ENCODE measurements around the gene IRF1. TPM values are rescaled to one million over a fixed set of nuclear protein-coding genes. Genes with fewer than 3 reads are reported as not detected.

IRF1 gene
- total RNA-seq, 2 experiments from 2014 or later = 1,212 to 1,234 TPM

DNA sequence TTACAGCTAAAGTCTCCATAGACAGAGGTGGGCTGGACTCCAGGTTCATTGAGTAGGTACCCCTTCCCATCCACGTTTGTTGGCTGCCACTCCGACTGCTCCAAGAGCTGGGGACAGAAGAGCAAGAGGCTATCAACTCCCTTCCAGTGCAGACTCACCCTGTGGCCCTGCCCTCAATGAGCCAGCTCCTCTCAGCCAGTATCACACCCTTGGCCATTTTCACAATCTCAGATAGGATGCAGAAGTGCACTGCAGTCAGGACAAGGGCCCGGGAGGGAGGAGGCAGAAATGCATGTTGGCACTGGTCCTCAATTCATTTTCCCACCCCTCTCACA, 6.2 kb downstream of the IRF1 start:
- Histone ChIP-seq H3K27me3 (ENCODE audit: control insufficient read depth in 1 of 2, insufficient read depth in 2 of 2, low read length in 2 of 2) (no peaks in the 10 kb centered on the region), H3K4me1 (ENCODE audit: insufficient read depth, low read length) (peaks cover 85% of the 10 kb centered on the region), H3K9me3 (ENCODE audit: control insufficient read depth in 1 of 2, insufficient read depth in 1 of 2, low read length in 2 of 2) (peaks cover 0 to 5% of the 10 kb centered on the region in 2 experiments), H3K27ac (ENCODE audit: low read depth in 1 of 2, low read length in 2 of 2) (peak overlapping the region; percentile 23 to 46), H3K36me3 (ENCODE audit: insufficient read depth, low read length) (peaks cover 77% of the 10 kb centered on the region), H3K4me3 (ENCODE audit: low read length) (no peak overlapping the region)
- H3K27me3 Mint-ChIP-seq = peaks cover 13% of the 10 kb centered on the region
- H3K27ac Mint-ChIP-seq = peak overlapping the region; percentile 97
- H3K4me1 Mint-ChIP-seq (ENCODE audit: low read depth) = peaks cover 86% of the 10 kb centered on the region
- peaks cover 99% of the 10 kb centered on the region for H3K36me3 Mint-ChIP-seq (ENCODE audit: low read depth)
- H3K9me3 Mint-ChIP-seq = no peaks in the 10 kb centered on the region
- H3K4me3 Mint-ChIP-seq = peak overlapping the region; percentile 98
- no peak for ATAC-seq (ENCODE audit: poor library complexity)
- TF ChIP-seq, protein P1, sequence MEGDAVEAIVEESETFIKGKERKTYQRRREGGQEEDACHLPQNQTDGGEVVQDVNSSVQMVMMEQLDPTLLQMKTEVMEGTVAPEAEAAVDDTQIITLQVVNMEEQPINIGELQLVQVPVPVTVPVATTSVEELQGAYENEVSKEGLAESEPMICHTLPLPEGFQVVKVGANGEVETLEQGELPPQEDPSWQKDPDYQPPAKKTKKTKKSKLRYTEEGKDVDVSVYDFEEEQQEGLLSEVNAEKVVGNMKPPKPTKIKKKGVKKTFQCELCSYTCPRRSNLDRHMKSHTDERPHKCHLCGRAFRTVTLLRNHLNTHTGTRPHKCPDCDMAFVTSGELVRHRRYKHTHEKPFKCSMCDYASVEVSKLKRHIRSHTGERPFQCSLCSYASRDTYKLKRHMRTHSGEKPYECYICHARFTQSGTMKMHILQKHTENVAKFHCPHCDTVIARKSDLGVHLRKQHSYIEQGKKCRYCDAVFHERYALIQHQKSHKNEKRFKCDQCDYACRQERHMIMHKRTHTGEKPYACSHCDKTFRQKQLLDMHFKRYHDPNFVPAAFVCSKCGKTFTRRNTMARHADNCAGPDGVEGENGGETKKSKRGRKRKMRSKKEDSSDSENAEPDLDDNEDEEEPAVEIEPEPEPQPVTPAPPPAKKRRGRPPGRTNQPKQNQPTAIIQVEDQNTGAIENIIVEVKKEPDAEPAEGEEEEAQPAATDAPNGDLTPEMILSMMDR (IDR thresholded peaks at IDR 0.05) = no peak
- ChIA-PET CTCF (no interaction called here), POLR2A (interaction anchor here (0.7 to 25.5 kb wide), 10 partner anchors 8 to 98 kb away, joined by 3 to 1045 read pairs (median 120); no protein-coding TSS in a partner anchor)
- intact Hi-C loops (cut with DNase I, micrococcal nuclease) = no loop called here
- peak in 3 of 14 experiments; percentile 13 to 32 (median 13) for DNase-seq

DNA sequence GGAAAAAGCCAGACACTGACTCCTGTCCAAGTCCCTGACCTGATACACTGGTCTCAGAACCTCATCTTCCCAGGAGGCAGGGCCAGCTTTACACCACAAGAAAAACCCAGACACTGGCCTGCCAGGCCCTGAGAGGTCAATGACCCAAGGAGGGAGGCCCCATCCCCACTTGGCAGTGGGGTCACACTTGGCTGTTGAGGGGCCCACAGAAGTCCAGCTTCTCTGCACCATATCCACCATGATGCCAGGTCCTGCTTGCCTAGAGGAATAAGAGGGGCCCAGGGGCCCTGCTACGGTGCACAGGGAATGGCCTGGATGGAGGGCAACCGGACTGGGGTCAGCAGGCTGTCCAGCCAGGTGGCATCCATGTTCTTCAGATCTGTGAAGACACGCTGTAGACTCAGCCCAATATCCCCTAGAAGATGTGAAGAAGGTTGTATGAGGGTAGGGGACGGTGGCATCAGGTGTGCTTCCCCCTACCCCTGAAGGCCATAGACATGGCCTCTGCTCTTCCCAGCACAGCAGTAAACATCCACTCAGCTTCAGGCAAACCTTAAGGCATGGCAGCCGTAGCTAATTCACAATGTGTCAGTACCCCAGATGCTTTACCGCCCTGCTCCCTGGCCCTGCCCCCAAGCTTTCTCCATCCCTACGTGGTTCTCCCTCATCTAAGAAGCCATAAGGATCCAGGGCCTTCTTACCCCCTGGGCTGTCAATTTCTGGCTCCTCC, 6.7 kb downstream of the IRF1 start:
- peak overlapping the region; percentile 23 to 46 for H3K27ac ChIP-seq (ENCODE audit: low read depth in 1 of 2, low read length in 2 of 2)

DNA sequence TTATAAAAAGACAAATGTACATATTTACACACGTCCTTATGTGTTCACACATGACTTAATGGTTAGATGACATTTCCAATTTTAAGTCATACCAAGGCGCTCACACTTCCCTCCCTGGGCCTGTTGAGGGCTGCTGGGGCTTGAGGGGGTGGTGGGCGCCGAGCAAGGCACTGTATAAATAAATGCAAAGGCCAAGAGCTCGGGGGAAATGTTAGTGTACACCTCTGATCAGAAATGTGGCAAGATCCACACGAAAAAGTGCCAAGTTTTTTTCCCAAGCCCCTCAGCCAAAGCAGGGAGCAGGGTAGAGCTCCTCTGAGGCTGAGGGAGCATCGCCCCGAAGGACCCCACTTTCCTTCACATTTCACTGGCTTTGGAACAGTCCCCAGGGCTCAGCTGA, 7.5 kb downstream of the IRF1 start:
- peak in 1 of 14 experiments; percentile 30 for DNase-seq
- ATAC-seq (ENCODE audit: poor library complexity) = no peak
- H3K4me1 Mint-ChIP-seq (ENCODE audit: low read depth) = peaks cover 86% of the 10 kb centered on the region
- no peaks in the 10 kb centered on the region for H3K27me3 ChIP-seq (ENCODE audit: control insufficient read depth in 1 of 2, insufficient read depth in 2 of 2, low read length in 2 of 2)
- H3K27ac ChIP-seq (ENCODE audit: low read depth in 1 of 2, low read length in 2 of 2) = peak overlapping the region; percentile 23 to 46
- H3K27ac Mint-ChIP-seq = peak overlapping the region; percentile 97
- peaks cover 0 to 5% of the 10 kb centered on the region in 2 experiments for H3K9me3 ChIP-seq (ENCODE audit: control insufficient read depth in 1 of 2, insufficient read depth in 1 of 2, low read length in 2 of 2)
- H3K36me3 Mint-ChIP-seq (ENCODE audit: low read depth) = peaks cover 99% of the 10 kb centered on the region
- H3K9me3 Mint-ChIP-seq = no peaks in the 10 kb centered on the region
- TF ChIP-seq, protein P1 (IDR thresholded peaks at IDR 0.05) = no peak
- H3K4me1 ChIP-seq (ENCODE audit: insufficient read depth, low read length) = peaks cover 90% of the 10 kb centered on the region
- intact Hi-C loops (cut with DNase I, micrococcal nuclease) = no loop called here
- peaks cover 20% of the 10 kb centered on the region for H3K27me3 Mint-ChIP-seq
- no peak overlapping the region for H3K4me3 ChIP-seq (ENCODE audit: low read length)
- peaks cover 64% of the 10 kb centered on the region for H3K36me3 ChIP-seq (ENCODE audit: insufficient read depth, low read length)
- H3K4me3 Mint-ChIP-seq = peak overlapping the region; percentile 49
- CTCF ChIA-PET = no interaction called here
- POLR2A ChIA-PET = interaction anchor here (1.0 to 25.5 kb wide), 8 partner anchors 11 to 97 kb away, joined by 4 to 1045 read pairs (median 178); no protein-coding TSS in a partner anchor

More for the DNA sequence above, 6.7 kb downstream of the IRF1 start:
- ChIA-PET CTCF (no interaction called here), POLR2A (interaction anchor here (0.7 to 25.5 kb wide), 9 partner anchors 12 to 98 kb away, joined by 3 to 1045 read pairs (median 168); no protein-coding TSS in a partner anchor)
- Mint-ChIP-seq H3K4me3 (peak overlapping the region; percentile 98), H3K27ac (peak overlapping the region; percentile 97), H3K36me3 (ENCODE audit: low read depth) (peaks cover 99% of the 10 kb centered on the region), H3K27me3 (peaks cover 15% of the 10 kb centered on the region), H3K9me3 (no peaks in the 10 kb centered on the region), H3K4me1 (ENCODE audit: low read depth) (peaks cover 86% of the 10 kb centered on the region)
- Histone ChIP-seq H3K27me3 (ENCODE audit: control insufficient read depth in 1 of 2, insufficient read depth in 2 of 2, low read length in 2 of 2) (no peaks in the 10 kb centered on the region), H3K9me3 (ENCODE audit: control insufficient read depth in 1 of 2, insufficient read depth in 1 of 2, low read length in 2 of 2) (peaks cover 0 to 5% of the 10 kb centered on the region in 2 experiments), H3K4me1 (ENCODE audit: insufficient read depth, low read length) (peaks cover 89% of the 10 kb centered on the region), H3K4me3 (ENCODE audit: low read length) (no peak overlapping the region), H3K36me3 (ENCODE audit: insufficient read depth, low read length) (peaks cover 71% of the 10 kb centered on the region)
- intact Hi-C loops (cut with DNase I, micrococcal nuclease) = no loop called here
- DNase-seq (peak in 1 of 14 experiments; percentile 30), ATAC-seq (ENCODE audit: poor library complexity) (no peak)
- TF ChIP-seq, protein P1 (IDR thresholded peaks at IDR 0.05) = no peak

All from CD4-positive, alpha-beta T cell (primary cell).